ENCODE data around the gene PPP2R2C. TPM values are rescaled to one million over a fixed set of nuclear protein-coding genes. Genes with fewer than 3 reads are reported as not detected.

PPP2R2C gene
- polyA plus RNA-seq, 1 experiment: 0.06 TPM

- H3K27me3 ChIP-seq (ENCODE audit: control insufficient read depth, insufficient read depth, low read length): no peaks in the 10 kb centered on the region
- no peak for DNase-seq (ENCODE audit: low read depth)
- ChIA-PET POLR2A (no interaction called here), CTCF (no interaction called here)
- H3K36me3 ChIP-seq (ENCODE audit: control insufficient read depth, insufficient read depth, low read length): no peaks in the 10 kb centered on the region
- TF ChIP-seq CTCF (IDR thresholded peaks at IDR 0.05; ENCODE audit: insufficient read depth, low read depth, low read length): no peak
- no peak overlapping the region for H3K4me3 ChIP-seq (ENCODE audit: low read depth, low read length)
These were observed 22.2 kb upstream of the PPP2R2C start for GRCh38 chr4:6494431-6495295.

GRCh38 chr4:6493658-6494304 is 21.4 kb upstream of the PPP2R2C start:
- CTCF ChIA-PET: no interaction called here
- POLR2A ChIA-PET: no interaction called here

GRCh38 chr4:6492861-6493657 is 20.6 kb upstream of the PPP2R2C start:
- ChIA-PET CTCF (no interaction called here), POLR2A (no interaction called here)
- Histone ChIP-seq H3K4me3 (ENCODE audit: low read depth, low read length) (no peak overlapping the region), H3K36me3 (ENCODE audit: control insufficient read depth, insufficient read depth, low read length) (no peaks in the 10 kb centered on the region), H3K27me3 (ENCODE audit: control insufficient read depth, insufficient read depth, low read length) (no peaks in the 10 kb centered on the region)
- no peak for DNase-seq (ENCODE audit: low read depth)
- no peak for TF ChIP-seq CTCF (IDR thresholded peaks at IDR 0.05; ENCODE audit: insufficient read depth, low read depth, low read length)

More at GRCh38 chr4:6493658-6494304, 21.4 kb upstream of the PPP2R2C start:
- Histone ChIP-seq H3K36me3 (ENCODE audit: control insufficient read depth, insufficient read depth, low read length) (no peaks in the 10 kb centered on the region), H3K4me3 (ENCODE audit: low read depth, low read length) (no peak overlapping the region), H3K27me3 (ENCODE audit: control insufficient read depth, insufficient read depth, low read length) (no peaks in the 10 kb centered on the region)
- no peak for DNase-seq (ENCODE audit: low read depth)
- no peak for TF ChIP-seq CTCF (IDR thresholded peaks at IDR 0.05; ENCODE audit: insufficient read depth, low read depth, low read length)

GRCh38 chr4:6492027-6492590 is 19.7 kb upstream of the PPP2R2C start:
- Histone ChIP-seq H3K36me3 (ENCODE audit: control insufficient read depth, insufficient read depth, low read length) (no peaks in the 10 kb centered on the region), H3K27me3 (ENCODE audit: control insufficient read depth, insufficient read depth, low read length) (no peaks in the 10 kb centered on the region), H3K4me3 (ENCODE audit: low read depth, low read length) (no peak overlapping the region)
- no peak for DNase-seq (ENCODE audit: low read depth)
- CTCF ChIA-PET: no interaction called here
- POLR2A ChIA-PET: no interaction called here
- TF ChIP-seq CTCF (IDR thresholded peaks at IDR 0.05; ENCODE audit: insufficient read depth, low read depth, low read length): no peak

GRCh38 chr4:6491235-6491634 is 18.8 kb upstream of the PPP2R2C start:
- Histone ChIP-seq H3K36me3 (ENCODE audit: control insufficient read depth, insufficient read depth, low read length) (no peaks in the 10 kb centered on the region), H3K27me3 (ENCODE audit: control insufficient read depth, insufficient read depth, low read length) (no peaks in the 10 kb centered on the region), H3K4me3 (ENCODE audit: low read depth, low read length) (no peak overlapping the region)
- TF ChIP-seq CTCF (IDR thresholded peaks at IDR 0.05; ENCODE audit: insufficient read depth, low read depth, low read length): no peak
- CTCF ChIA-PET: no interaction called here
- no peak for DNase-seq (ENCODE audit: low read depth)
- POLR2A ChIA-PET: no interaction called here
